ENCODE results near the gene EXOC3. TPM values are rescaled to one million over a fixed set of nuclear protein-coding genes. Genes with fewer than 3 reads are reported as not detected.

EXOC3 gene
- total RNA-seq, 2 experiments from 2014 or later, result 31.0 to 58.2 TPM

DNA sequence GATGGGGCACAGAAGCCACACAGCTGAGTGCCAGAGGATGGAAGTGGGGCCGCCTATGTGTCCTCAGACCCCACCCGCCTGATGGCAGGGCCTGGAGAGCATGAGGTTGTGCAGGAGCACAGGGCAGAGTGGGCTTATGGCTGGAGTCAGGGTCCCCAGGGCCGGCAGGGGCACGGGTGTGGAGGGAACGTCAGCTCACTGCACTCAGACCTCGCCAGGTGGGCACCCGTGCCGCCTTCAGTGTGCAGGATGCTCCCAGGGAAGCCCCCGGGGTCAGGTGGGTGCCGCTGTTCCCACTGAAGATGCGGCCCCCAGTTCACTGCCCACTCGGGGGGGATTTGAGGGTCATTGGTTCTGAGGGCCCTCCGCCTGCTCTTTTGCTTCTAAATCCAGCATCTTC, 34.9 kb downstream of the EXOC3 start:
- BruUV-seq (replicated peaks), result no TSS peak
- intact Hi-C loops (cut with micrococcal nuclease; ENCODE audit: unreplicated experiment), result loop anchor here (10.0 kb wide), 1 partner anchor 137 kb away; the partner anchor contains the start of gene CEP72

GRCh38 chr5:478369-478981, 35.5 kb downstream of the EXOC3 start:
- Histone ChIP-seq H2AFZ (ENCODE audit: low read length) (no peak overlapping the region), H3K36me3 (ENCODE audit: insufficient read depth, low read length) (no peaks in the 10 kb centered on the region), H3K4me3 (ENCODE audit: low read depth, low read length, poor library complexity, severe bottlenecking) (no peak overlapping the region), H3K9me2 (ENCODE audit: insufficient read depth, low read length) (no peaks in the 10 kb centered on the region), H3K27ac (ENCODE audit: low read depth, low read length, poor library complexity, severe bottlenecking) (no peak overlapping the region), H3K9me3 (ENCODE audit: low read length) (no peaks in the 10 kb centered on the region), H4K20me1 (ENCODE audit: insufficient read depth, low read length) (no peaks in the 10 kb centered on the region), H3K4me1 (ENCODE audit: insufficient read depth, low read length, poor library complexity, severe bottlenecking) (peaks cover 5% of the 10 kb centered on the region), H3K4me2 (ENCODE audit: low read length) (no peak overlapping the region), H3K79me2 (ENCODE audit: insufficient read depth, low read depth, low read length) (no peaks in the 10 kb centered on the region)
- ChIA-PET POLR2A (no interaction called here), CTCF (ENCODE audit: unreplicated experiment) (no interaction called here)
- no peak for DNase-seq (ENCODE audit: low spot score)
- intact Hi-C loops (cut with micrococcal nuclease; ENCODE audit: unreplicated experiment), result loop anchor here (10.0 kb wide), 1 partner anchor 136 kb away; the partner anchor contains the start of gene CEP72
- no TSS peak for BruUV-seq (replicated peaks)
- no peak for TF ChIP-seq EZH2phosphoT487 (IDR thresholded peaks at IDR 0.05; ENCODE audit: borderline replicate concordance, low read depth, low read length)
- no peak for TF ChIP-seq CTCF (conservative IDR thresholded peaks at IDR 0.05; ENCODE audit: low read length)

More for the DNA sequence above, 34.9 kb downstream of the EXOC3 start:
- Histone ChIP-seq H3K9me3 (ENCODE audit: low read length) (no peaks in the 10 kb centered on the region), H3K4me1 (ENCODE audit: insufficient read depth, low read length, poor library complexity, severe bottlenecking) (peaks cover 5% of the 10 kb centered on the region), H3K9me2 (ENCODE audit: insufficient read depth, low read length) (no peaks in the 10 kb centered on the region), H4K20me1 (ENCODE audit: insufficient read depth, low read length) (no peaks in the 10 kb centered on the region), H3K4me3 (ENCODE audit: low read depth, low read length, poor library complexity, severe bottlenecking) (no peak overlapping the region), H3K4me2 (ENCODE audit: low read length) (no peak overlapping the region), H3K36me3 (ENCODE audit: insufficient read depth, low read length) (no peaks in the 10 kb centered on the region), H3K79me2 (ENCODE audit: insufficient read depth, low read depth, low read length) (no peaks in the 10 kb centered on the region), H2AFZ (ENCODE audit: low read length) (no peak overlapping the region), H3K27ac (ENCODE audit: low read depth, low read length, poor library complexity, severe bottlenecking) (no peak overlapping the region)
- CTCF ChIA-PET (ENCODE audit: unreplicated experiment), result no interaction called here
- POLR2A ChIA-PET, result no interaction called here
- TF ChIP-seq EZH2phosphoT487 (IDR thresholded peaks at IDR 0.05; ENCODE audit: borderline replicate concordance, low read depth, low read length) (no peak), CTCF (conservative IDR thresholded peaks at IDR 0.05; ENCODE audit: low read length) (no peak)
- DNase-seq (ENCODE audit: low spot score), result no peak

DNA sequence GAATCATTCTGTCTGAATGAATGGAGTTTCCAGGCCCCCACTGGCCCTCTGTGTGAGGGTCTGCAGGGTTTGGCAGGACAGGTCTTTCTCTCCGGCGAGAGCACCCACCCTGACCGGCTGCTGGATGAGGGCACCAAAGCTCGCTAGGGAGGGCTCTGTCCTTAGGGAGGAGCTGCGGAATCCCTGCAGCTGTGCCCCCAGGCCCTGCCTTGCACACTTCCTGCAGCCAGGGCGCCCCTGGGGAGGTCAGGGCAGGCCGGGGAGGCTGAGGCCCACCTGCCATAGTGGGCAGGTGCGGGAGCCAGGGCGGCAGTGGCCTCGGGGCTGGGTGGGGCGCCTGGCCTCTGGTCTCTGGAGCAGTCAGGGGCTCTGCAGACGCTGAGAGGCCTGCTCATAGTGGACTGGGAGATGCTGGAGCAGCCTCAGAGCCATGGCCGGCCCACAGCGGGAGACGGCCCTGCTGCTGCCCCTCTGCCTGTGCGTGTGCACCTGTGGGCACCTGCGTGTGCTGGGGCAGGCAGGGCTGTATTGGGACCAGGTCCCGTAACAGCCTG, 36.1 kb downstream of the EXOC3 start:
- no TSS peak for BruUV-seq (replicated peaks)
- no peaks in the 10 kb centered on the region for H3K9me3 ChIP-seq (ENCODE audit: low read length)
- no peak for DNase-seq (ENCODE audit: low spot score)
- no peak overlapping the region for H3K27ac ChIP-seq (ENCODE audit: low read depth, low read length, poor library complexity, severe bottlenecking)
- no peaks in the 10 kb centered on the region for H3K79me2 ChIP-seq (ENCODE audit: insufficient read depth, low read depth, low read length)
- no peak overlapping the region for H3K4me2 ChIP-seq (ENCODE audit: low read length)
- H4K20me1 ChIP-seq (ENCODE audit: insufficient read depth, low read length), result no peaks in the 10 kb centered on the region
- H2AFZ ChIP-seq (ENCODE audit: low read length), result no peak overlapping the region
- H3K4me1 ChIP-seq (ENCODE audit: insufficient read depth, low read length, poor library complexity, severe bottlenecking), result no peaks in the 10 kb centered on the region
- TF ChIP-seq EZH2phosphoT487 (IDR thresholded peaks at IDR 0.05; ENCODE audit: borderline replicate concordance, low read depth, low read length) (no peak), CTCF (conservative IDR thresholded peaks at IDR 0.05; ENCODE audit: low read length) (no peak)
- H3K36me3 ChIP-seq (ENCODE audit: insufficient read depth, low read length), result no peaks in the 10 kb centered on the region
- intact Hi-C loops (cut with micrococcal nuclease; ENCODE audit: unreplicated experiment), result loop anchor here (10.0 kb wide), 1 partner anchor 136 kb away; the partner anchor contains the start of gene CEP72
- POLR2A ChIA-PET, result no interaction called here
- no peaks in the 10 kb centered on the region for H3K9me2 ChIP-seq (ENCODE audit: insufficient read depth, low read length)
- CTCF ChIA-PET (ENCODE audit: unreplicated experiment), result no interaction called here
- no peak overlapping the region for H3K4me3 ChIP-seq (ENCODE audit: low read depth, low read length, poor library complexity, severe bottlenecking)

All from OCI-LY7 (cell line).